Measurements from ENCODE around the gene IFIT3.

- TF ChIP-seq CTCF (conservative IDR thresholded peaks at IDR 0.05; ENCODE audit: low read length) (no peak), EZH2phosphoT487 (IDR thresholded peaks at IDR 0.05; ENCODE audit: borderline replicate concordance) (no peak)
Observed at GRCh38 chr10:89307269-89307577, 20.6 kb upstream of the IFIT3 start.

Measured in Loucy (cell line).